GM12865 (cell line): ENCODE results near the gene FLRT2.

ENCODE experiments used
- DNase-seq: peaks from one replicate; pipeline ENCODE4 v3.0.0; 2010; ENCODE audit warnings: low read depth
- H3K4me3 ChIP-seq: 2 replicates; pipeline ENCODE4 v1.5.1; 2011; ENCODE audit warnings: mild to moderate bottlenecking, low read depth, low read length, control low read depth
- CTCF ChIP-seq: IDR thresholded peaks from 2 replicates; pipeline ENCODE4 v1.5.1; 2011; ENCODE audit warnings: low read length, control low read depth, low read depth, inconsistent platforms; ENCODE audit not compliant: insufficient read depth; ENCODE audit errors: missing control alignments

The FLRT2 gene

GRCh38 chr14:85688006-85688405 is 158.1 kb downstream of the FLRT2 start:
- DNase-seq = no peak
- no peak for TF ChIP-seq CTCF
- H3K4me3 ChIP-seq = no peak overlapping the region

DNA sequence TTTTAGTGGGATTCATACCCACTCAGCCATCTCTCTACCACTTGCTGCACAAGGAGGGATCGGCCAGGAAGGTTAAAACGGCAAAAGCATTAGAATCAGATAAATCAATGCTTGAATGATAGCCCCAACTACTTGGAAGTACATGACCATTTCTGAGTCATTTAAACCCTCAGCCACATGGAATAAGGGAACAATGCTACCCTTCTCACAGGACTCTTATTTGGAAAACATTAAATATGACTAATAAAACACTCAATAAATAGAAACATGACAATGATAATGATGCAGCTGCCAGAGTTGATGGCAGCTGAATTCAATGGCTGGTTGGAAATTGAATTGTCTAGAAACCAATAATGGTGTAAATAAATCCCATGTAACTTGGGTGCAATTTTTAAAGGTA is 165.4 kb downstream of the FLRT2 start:
- no peak for TF ChIP-seq CTCF
- H3K4me3 ChIP-seq = no peak overlapping the region
- no peak for DNase-seq

- no peak for TF ChIP-seq CTCF
- no peak overlapping the region for H3K4me3 ChIP-seq
- no peak for DNase-seq
Observed at GRCh38 chr14:85701116-85701515, 171.2 kb downstream of the FLRT2 start.

- no peak for DNase-seq
- no peak overlapping the region for H3K4me3 ChIP-seq
- TF ChIP-seq CTCF = no peak
Observed at GRCh38 chr14:85701763-85702162, 171.8 kb downstream of the FLRT2 start.

- no peak for TF ChIP-seq CTCF
- H3K4me3 ChIP-seq = no peak overlapping the region
- no peak for DNase-seq
Observed at GRCh38 chr14:85702191-85702590, 172.2 kb downstream of the FLRT2 start.

DNA sequence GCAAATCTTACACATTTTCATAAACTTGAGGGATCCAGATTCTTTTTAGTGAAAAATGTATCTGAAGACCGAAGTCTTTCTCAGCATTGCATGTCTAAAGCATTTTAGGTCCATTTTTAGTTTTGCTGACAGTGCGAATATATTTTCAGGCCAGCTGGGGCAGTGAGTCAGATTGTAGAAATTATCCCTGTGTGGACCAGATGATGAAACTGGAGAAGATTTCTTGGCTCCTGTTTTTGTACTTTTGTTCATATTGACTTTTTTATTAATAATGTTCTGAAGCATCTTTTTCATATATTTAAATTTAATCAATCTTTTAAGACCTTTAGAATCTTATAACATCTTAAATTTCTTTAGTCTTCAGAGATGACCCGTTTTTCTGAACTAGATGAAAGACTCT is 173.1 kb downstream of the FLRT2 start:
- TF ChIP-seq CTCF = no peak
- H3K4me3 ChIP-seq = no peak overlapping the region
- DNase-seq = no peak
